ENCODE measurements around the gene ULBP3. TPM values are rescaled to one million over a fixed set of nuclear protein-coding genes. Genes with fewer than 3 reads are reported as not detected.

The ULBP3 gene
- total RNA-seq, 3 donors from 2014 or later, result 0.64 to 2.0 (median 0.73) TPM

GRCh38 chr6:150055131-150055530 lies 13.8 kb downstream of the ULBP3 start:
- H3K4me3 ChIP-seq, result no peak overlapping the region
- TF ChIP-seq POLR2A (IDR thresholded peaks at IDR 0.05), result no peak
- H3K4me1 ChIP-seq, result no peaks in the 10 kb centered on the region
- no peak for DNase-seq (ENCODE audit: low spot score in 2 of 2)
- H3K9me3 ChIP-seq, result no peaks in the 10 kb centered on the region
- H3K27ac ChIP-seq, result no peak overlapping the region
- H3K27me3 ChIP-seq, result peaks cover 0 to 22% of the 10 kb centered on the region in 2 donors
- intact Hi-C loops (cut with DNase I; ENCODE audit: low total_unique reads), result no loop called here
- H3K36me3 ChIP-seq, result no peaks in the 10 kb centered on the region

- peaks cover 0 to 26% of the 10 kb centered on the region in 2 donors for H3K27me3 ChIP-seq
- H3K27ac ChIP-seq, result no peak overlapping the region
- intact Hi-C loops (cut with DNase I; ENCODE audit: low total_unique reads), result no loop called here
- no peak for DNase-seq (ENCODE audit: low spot score in 2 of 2)
- TF ChIP-seq POLR2AphosphoS5 (IDR thresholded peaks at IDR 0.05), result no peak
- TF ChIP-seq CTCF (IDR thresholded peaks at IDR 0.05), result no peak
- TF ChIP-seq POLR2A (IDR thresholded peaks at IDR 0.05), result no peak
- H3K4me3 ChIP-seq, result no peak overlapping the region
- H3K4me1 ChIP-seq, result no peaks in the 10 kb centered on the region
- H3K9me3 ChIP-seq, result no peaks in the 10 kb centered on the region
- no peaks in the 10 kb centered on the region for H3K36me3 ChIP-seq
These were observed 15.5 kb downstream of the ULBP3 start for GRCh38 chr6:150053450-150053849.

GRCh38 chr6:150050846-150051245 lies 18.1 kb downstream of the ULBP3 start:
- intact Hi-C loops (cut with DNase I; ENCODE audit: low total_unique reads), result no loop called here
- TF ChIP-seq CTCF (IDR thresholded peaks at IDR 0.05) (no peak), POLR2A (IDR thresholded peaks at IDR 0.05) (no peak), POLR2AphosphoS5 (IDR thresholded peaks at IDR 0.05) (no peak)
- Histone ChIP-seq H3K36me3 (no peaks in the 10 kb centered on the region), H3K9me3 (no peaks in the 10 kb centered on the region), H3K4me1 (no peaks in the 10 kb centered on the region), H3K27me3 (peaks cover 0 to 26% of the 10 kb centered on the region in 2 donors), H3K27ac (no peak overlapping the region), H3K4me3 (no peak overlapping the region)
- no peak for DNase-seq (ENCODE audit: low spot score in 2 of 2)

GRCh38 chr6:150048099-150048498 lies 20.8 kb downstream of the ULBP3 start:
- Histone ChIP-seq H3K27ac (no peak overlapping the region), H3K4me3 (no peak overlapping the region), H3K4me1 (no peaks in the 10 kb centered on the region), H3K9me3 (no peaks in the 10 kb centered on the region), H3K27me3 (peaks cover 0 to 8% of the 10 kb centered on the region in 2 donors), H3K36me3 (no peaks in the 10 kb centered on the region)
- DNase-seq (ENCODE audit: low spot score in 2 of 2), result no peak
- TF ChIP-seq CTCF (IDR thresholded peaks at IDR 0.05), result no peak
- TF ChIP-seq POLR2A (IDR thresholded peaks at IDR 0.05), result no peak
- TF ChIP-seq POLR2AphosphoS5 (IDR thresholded peaks at IDR 0.05), result no peak
- intact Hi-C loops (cut with DNase I; ENCODE audit: low total_unique reads), result no loop called here

- peaks cover 0 to 4% of the 10 kb centered on the region in 2 donors for H3K27me3 ChIP-seq
- no peak overlapping the region for H3K27ac ChIP-seq
- no peaks in the 10 kb centered on the region for H3K9me3 ChIP-seq
- no peaks in the 10 kb centered on the region for H3K36me3 ChIP-seq
- DNase-seq (ENCODE audit: low spot score in 2 of 2), result no peak
- TF ChIP-seq POLR2A (IDR thresholded peaks at IDR 0.05), result no peak
- TF ChIP-seq POLR2AphosphoS5 (IDR thresholded peaks at IDR 0.05), result no peak
- TF ChIP-seq CTCF (IDR thresholded peaks at IDR 0.05), result no peak
- intact Hi-C loops (cut with DNase I; ENCODE audit: low total_unique reads), result no loop called here
- no peaks in the 10 kb centered on the region for H3K4me1 ChIP-seq
- no peak overlapping the region for H3K4me3 ChIP-seq
These were observed 22.0 kb downstream of the ULBP3 start for GRCh38 chr6:150046943-150047342.

- Histone ChIP-seq H3K9me3 (no peaks in the 10 kb centered on the region), H3K27ac (no peak overlapping the region), H3K27me3 (peaks cover 0 to 22% of the 10 kb centered on the region in 2 donors), H3K4me1 (no peaks in the 10 kb centered on the region), H3K4me3 (no peak overlapping the region), H3K36me3 (no peaks in the 10 kb centered on the region)
- intact Hi-C loops (cut with DNase I; ENCODE audit: low total_unique reads), result no loop called here
- TF ChIP-seq POLR2AphosphoS5 (IDR thresholded peaks at IDR 0.05) (no peak), POLR2A (IDR thresholded peaks at IDR 0.05) (no peak)
- DNase-seq (ENCODE audit: low spot score in 2 of 2), result no peak
These were observed 24.2 kb downstream of the ULBP3 start for GRCh38 chr6:150044621-150045145.
